Measurements from ENCODE around the gene HS6ST1. TPM values are rescaled to one million over a fixed set of nuclear protein-coding genes. Genes with fewer than 3 reads are reported as not detected.

HS6ST1 gene
- total and polyA plus RNA-seq, 7 donors = 13.6 to 90.9 (median 38.9) TPM

GRCh38 chr2:128324008-128324896, 5.6 kb upstream of the HS6ST1 start:
- DNase-seq (no peak), ATAC-seq (no peak)
- 94 to 96% (median 96%) methylated on average over 11 of the region's 11 CpGs for WGBS, 3 donors
- TF ChIP-seq CTCF (IDR thresholded peaks at IDR 0.05) = no peak
- Histone ChIP-seq H3K4me1 (peaks cover 11% of the 10 kb centered on the region), H3K36me3 (ENCODE audit: insufficient read depth in 1 of 2, low read depth in 1 of 2) (no peaks in the 10 kb centered on the region), H3K4me3 (no peak overlapping the region), H3K9me3 (no peaks in the 10 kb centered on the region), H3K27me3 (ENCODE audit: insufficient read depth in 3 of 3, low read length in 2 of 3) (no peaks in the 10 kb centered on the region), H3K27ac (no peak overlapping the region)
- intact Hi-C loops (cut with DNase I) = no loop called here

- ATAC-seq (no peak), DNase-seq (no peak)
- Histone ChIP-seq H3K27me3 (ENCODE audit: insufficient read depth in 3 of 3, low read length in 2 of 3) (no peaks in the 10 kb centered on the region), H3K36me3 (ENCODE audit: insufficient read depth in 1 of 2, low read depth in 1 of 2) (no peaks in the 10 kb centered on the region), H3K4me1 (peaks cover 11% of the 10 kb centered on the region), H3K4me3 (no peak overlapping the region), H3K27ac (no peak overlapping the region), H3K9me3 (no peaks in the 10 kb centered on the region)
- intact Hi-C loops (cut with DNase I) = no loop called here
- no peak for TF ChIP-seq CTCF (IDR thresholded peaks at IDR 0.05)
- 85 to 90% (median 87%) methylated on average over 8 of the region's 8 CpGs for WGBS, 3 donors
Measured at GRCh38 chr2:128323555-128323931, 4.9 kb upstream of the HS6ST1 start.

- no peaks in the 10 kb centered on the region for H3K9me3 ChIP-seq
- intact Hi-C loops (cut with DNase I) = no loop called here
- peak in 1 of 2 donors; percentile 46 for DNase-seq
- no peak for ATAC-seq
- peaks cover 11% of the 10 kb centered on the region for H3K4me1 ChIP-seq
- WGBS, 3 donors = 54 to 72% (median 54%) methylated on average over 26 to 29 of the region's 29 CpGs
- no peak for TF ChIP-seq CTCF (IDR thresholded peaks at IDR 0.05)
- peak overlapping the region; percentile 93 for H3K27ac ChIP-seq
- no peaks in the 10 kb centered on the region for H3K27me3 ChIP-seq (ENCODE audit: insufficient read depth in 3 of 3, low read length in 2 of 3)
- H3K4me3 ChIP-seq = peak overlapping the region; percentile 80
- no peaks in the 10 kb centered on the region for H3K36me3 ChIP-seq (ENCODE audit: insufficient read depth in 1 of 2, low read depth in 1 of 2)
Measured at GRCh38 chr2:128322715-128323554, 4.3 kb upstream of the HS6ST1 start.

- DNase-seq (peak; percentile 89 to 91), ATAC-seq (peak; percentile 76 to 79 (median 78))
- Histone ChIP-seq H3K27ac (peak overlapping the region; percentile 93), H3K4me3 (peak overlapping the region; percentile 80), H3K27me3 (ENCODE audit: insufficient read depth in 3 of 3, low read length in 2 of 3) (no peaks in the 10 kb centered on the region), H3K36me3 (ENCODE audit: insufficient read depth in 1 of 2, low read depth in 1 of 2) (no peaks in the 10 kb centered on the region), H3K9me3 (no peaks in the 10 kb centered on the region), H3K4me1 (peaks cover 13% of the 10 kb centered on the region)
- peak; percentile 97 for TF ChIP-seq CTCF (IDR thresholded peaks at IDR 0.05)
- intact Hi-C loops (cut with DNase I) = no loop called here
- WGBS, 3 donors = 1 to 4% (median 2%) methylated on average over 83 to 91 of the region's 91 CpGs
Measured at GRCh38 chr2:128321784-128322714, 3.4 kb upstream of the HS6ST1 start.
